ENCODE data around the gene ARHGAP6.

- TF ChIP-seq CTCF (IDR thresholded peaks at IDR 0.05) (no peak), POLR2A (IDR thresholded peaks at IDR 0.05) (no peak)
Measured at GRCh38 chrX:11331788-11332187, 333.9 kb downstream of the ARHGAP6 start.
